Endothelial cell of umbilical vein (primary cell): ENCODE results near the gene ADGB. TPM values are rescaled to one million over a fixed set of nuclear protein-coding genes. Genes with fewer than 3 reads are reported as not detected.

ENCODE experiments used
- BruUV-seq: library from RNA; stranded (reverse); fragments of 400-500 nt; replicated peaks from 2 replicates; lab custom pipeline; 2021; lab: Mats Ljungman, UMichigan
- CTCF ChIA-PET: fragments of 300-600, 350-600 bp; sonication (Branson Sonifier 250); formaldehyde crosslinking; loops from one replicate; lab custom pipeline; 2021; ENCODE audit warnings: antibody characterized with exemption, inconsistent platforms; lab: Charles Lee
- POLR2A ChIA-PET: fragments of 300-600, 350-600 bp; sonication (Branson Sonifier 250); formaldehyde crosslinking; loops from one replicate; lab custom pipeline; 2021; ENCODE audit warnings: antibody characterized with exemption, inconsistent platforms; lab: Charles Lee
- DNase-seq: peaks from one replicate; pipeline ENCODE4 v3.0.0-alpha.2; 2011; ENCODE audit warnings: low read depth, low spot score
- FAIRE-seq: peaks from 2 replicates; lab custom pipeline; 2011; peaks lifted over from hg19 to GRCh38; lab: Jason Lieb, UNC
- H2AFZ ChIP-seq: 2 replicates; pipeline ENCODE4 v1.6.0; 2012; ENCODE audit warnings: low read depth, low read length, control low read depth, inconsistent platforms
- H3K27ac ChIP-seq: 2 replicates; pipeline ENCODE4 v1.5.1; 2011; ENCODE audit warnings: low read depth, mild to moderate bottlenecking, control low read depth, low read length, moderate library complexity; ENCODE audit not compliant: insufficient read depth
- H3K27me3 ChIP-seq, 2 experiments: 2 replicates each; pipeline versions ENCODE4 v1.6.0 to v1.6.1; 2011; ENCODE audit warnings: low read length in 2 of 2, mixed read lengths in 1 of 2; ENCODE audit not compliant: control insufficient read depth in 2 of 2, insufficient read depth in 2 of 2
- H3K36me3 ChIP-seq, 2 experiments: 2 replicates in 1 of 2; 3 replicates in 1 of 2; pipeline ENCODE4 v1.5.1; 2011; ENCODE audit warnings: low read length in 2 of 2, mild to moderate bottlenecking in 1 of 2, moderate library complexity in 1 of 2; ENCODE audit not compliant: control insufficient read depth in 2 of 2, insufficient read depth in 2 of 2; ENCODE audit errors: extremely low read depth in 1 of 2
- H3K4me1 ChIP-seq: 3 replicates; pipeline ENCODE4 v1.5.1; 2011; ENCODE audit warnings: mild to moderate bottlenecking, low read length; ENCODE audit not compliant: control insufficient read depth, insufficient read depth; ENCODE audit errors: extremely low read depth
- H3K4me2 ChIP-seq: 2 replicates; pipeline ENCODE4 v1.6.1; 2011; ENCODE audit warnings: low read length, control low read depth, mixed read lengths; ENCODE audit not compliant: insufficient read depth
- H3K4me3 ChIP-seq, 3 experiments: fragments of 200-600 bp in 1 of 3; sonication (generic), shearing (Covaris generic) in 1 of 3; replicated peaks in 1 of 3; 2 replicates each; pipeline ENCODE4 v1.5.1; 2011 to 2016; ENCODE audit warnings: control low read depth in 3 of 3, low read length in 3 of 3, mild to moderate bottlenecking in 2 of 3, inconsistent platforms in 1 of 3, low read depth in 1 of 3, moderate library complexity in 1 of 3; ENCODE audit not compliant: insufficient read depth in 1 of 3
- H3K79me2 ChIP-seq: 2 replicates; pipeline ENCODE4 v1.6.0; 2012; ENCODE audit warnings: low read length, inconsistent platforms; ENCODE audit not compliant: control insufficient read depth, insufficient read depth
- H3K9ac ChIP-seq: replicated peaks from 2 replicates; pipeline ENCODE3; 2011; ENCODE audit warnings: low read length, control low read depth; ENCODE audit not compliant: insufficient read depth; ENCODE audit errors: extremely low read depth
- H3K9me1 ChIP-seq: replicated peaks from 3 replicates; pipeline ENCODE4 v1.6.0; 2011; ENCODE audit warnings: mild to moderate bottlenecking, low read length; ENCODE audit not compliant: control insufficient read depth, insufficient read depth; ENCODE audit errors: extremely low read depth
- H3K9me3 ChIP-seq: replicated peaks from 2 replicates; pipeline ENCODE4 v1.5.1; 2012; ENCODE audit warnings: low read length, inconsistent platforms; ENCODE audit not compliant: control insufficient read depth, insufficient read depth
- H4K20me1 ChIP-seq: replicated peaks from 2 replicates; pipeline ENCODE3; 2011; ENCODE audit warnings: mild to moderate bottlenecking, low read length; ENCODE audit not compliant: control insufficient read depth, insufficient read depth; ENCODE audit errors: extremely low read depth
- FOS ChIP-seq: IDR thresholded peaks from 2 replicates; pipeline ENCODE4 v1.6.1; 2011; ENCODE audit warnings: mild to moderate bottlenecking, low read length, moderate library complexity, borderline replicate concordance; ENCODE audit not compliant: insufficient read depth
- JUN ChIP-seq: IDR thresholded peaks from 2 replicates; pipeline ENCODE4 v1.6.1; 2011; ENCODE audit warnings: borderline replicate concordance, low read depth; ENCODE audit not compliant: insufficient read length, insufficient read depth
- MYC ChIP-seq: IDR thresholded peaks from one replicate; pipeline ENCODE4 v1.6.1; 2011; ENCODE audit warnings: mild to moderate bottlenecking, low read depth, low read length
- POLR2A ChIP-seq: IDR thresholded peaks from 2 replicates; pipeline ENCODE4 v1.6.1; 2012; ENCODE audit warnings: low read depth, mild to moderate bottlenecking, control low read depth, low read length
- POLR2AphosphoS5 ChIP-seq: IDR thresholded peaks from 2 replicates; pipeline ENCODE4 v1.6.1; 2012; ENCODE audit warnings: low read depth, mild to moderate bottlenecking, control low read depth, low read length, moderate library complexity; ENCODE audit not compliant: insufficient read depth
- dilution Hi-C: fragments of 300-500 bp; cut with MboI; formaldehyde crosslinking; loops from one replicate; pipeline ENCODE4 v1.15.0; 2019; ENCODE audit warnings: low sequenced_read_pairs; ENCODE audit not compliant: extremely low pct_ligation_motif_present
- intact Hi-C: fragments of 100-400 bp; cut with micrococcal nuclease; formaldehyde crosslinking; loops from one replicate; pipeline ENCODE4 v1.10.0; 2022
- polyA plus RNA-seq, 4 experiments: library from polyadenylated mRNA; depleted of rRNA in 3 of 4; stranded (reverse) in 3 of 4; unstranded in 1 of 4; fragments of >200 nt; gene quantifications; 2 replicates each; pipeline versions ENCODE4 v1.2.1 to v1.2.3, GENCODE V29; 2011 to 2012; ENCODE audit warnings: missing spikeins in 1 of 4
- total RNA-seq: library from RNA; stranded (reverse); gene quantifications from 2 replicates; pipeline ENCODE4 v1.2.3, GENCODE V29; 2021
- TF ChIP-seq, protein P1 (sequence below): IDR thresholded peaks from 2 replicates; pipeline ENCODE4 v1.6.1; 2011; ENCODE audit not compliant: insufficient read depth, insufficient read length
- TF ChIP-seq, protein P2 (sequence below), 2 donors: IDR thresholded peaks; 1 replicate in 1 of 2; 2 replicates in 1 of 2; pipeline ENCODE4 v1.5.1; 2011; ENCODE audit warnings: low read length in 2 of 2, mild to moderate bottlenecking in 2 of 2, moderate library complexity in 2 of 2, control low read depth in 1 of 2, inconsistent platforms in 1 of 2, low read depth in 1 of 2; ENCODE audit not compliant: insufficient read depth in 1 of 2; ENCODE audit errors: extremely low read depth in 1 of 2

ADGB gene
- total and polyA plus RNA-seq, 2 donors (not counting 3 experiments of a cell fraction or from before 2014, with no cell fraction given) = not detected

DNA sequence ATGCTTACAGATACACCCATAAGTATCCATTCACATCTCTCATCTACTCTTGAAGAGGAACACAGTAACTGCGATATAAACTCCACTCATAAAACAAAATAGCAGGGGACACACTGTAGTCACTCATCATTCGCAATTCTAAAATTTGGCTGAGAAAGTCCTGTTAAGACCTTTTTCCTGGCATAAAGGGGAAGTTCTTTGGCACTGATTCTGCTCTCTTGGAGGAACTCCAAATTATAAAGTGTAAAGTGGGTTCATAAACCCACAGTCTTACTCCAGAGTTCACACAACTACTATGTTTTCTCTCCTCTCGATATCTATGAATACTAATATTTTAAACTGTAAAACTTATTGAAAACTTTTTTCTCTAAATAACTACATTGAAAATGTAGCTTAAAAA is 80.6 kb downstream of the ADGB start:
- no peak overlapping the region for H3K4me3 ChIP-seq
- ChIA-PET POLR2A (no interaction called here), CTCF (interaction anchor here (0.7 kb wide), 1 partner anchor 27 kb away, joined by 3 read pairs; no protein-coding TSS in a partner anchor)
- no peaks in the 10 kb centered on the region for H3K27me3 ChIP-seq
- dilution Hi-C loops (no loop called here), intact Hi-C loops (no loop called here)
- H3K9ac ChIP-seq = no peak overlapping the region
- no TSS peak for BruUV-seq
- no peaks in the 10 kb centered on the region for H4K20me1 ChIP-seq
- H3K27ac ChIP-seq = no peak overlapping the region
- H3K79me2 ChIP-seq = no peaks in the 10 kb centered on the region
- TF ChIP-seq POLR2AphosphoS5 (no peak), POLR2A (no peak), JUN (no peak), MYC (no peak), FOS (no peak)
- TF ChIP-seq, protein P1, sequence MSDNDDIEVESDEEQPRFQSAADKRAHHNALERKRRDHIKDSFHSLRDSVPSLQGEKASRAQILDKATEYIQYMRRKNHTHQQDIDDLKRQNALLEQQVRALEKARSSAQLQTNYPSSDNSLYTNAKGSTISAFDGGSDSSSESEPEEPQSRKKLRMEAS = no peak
- TF ChIP-seq, protein P2, sequence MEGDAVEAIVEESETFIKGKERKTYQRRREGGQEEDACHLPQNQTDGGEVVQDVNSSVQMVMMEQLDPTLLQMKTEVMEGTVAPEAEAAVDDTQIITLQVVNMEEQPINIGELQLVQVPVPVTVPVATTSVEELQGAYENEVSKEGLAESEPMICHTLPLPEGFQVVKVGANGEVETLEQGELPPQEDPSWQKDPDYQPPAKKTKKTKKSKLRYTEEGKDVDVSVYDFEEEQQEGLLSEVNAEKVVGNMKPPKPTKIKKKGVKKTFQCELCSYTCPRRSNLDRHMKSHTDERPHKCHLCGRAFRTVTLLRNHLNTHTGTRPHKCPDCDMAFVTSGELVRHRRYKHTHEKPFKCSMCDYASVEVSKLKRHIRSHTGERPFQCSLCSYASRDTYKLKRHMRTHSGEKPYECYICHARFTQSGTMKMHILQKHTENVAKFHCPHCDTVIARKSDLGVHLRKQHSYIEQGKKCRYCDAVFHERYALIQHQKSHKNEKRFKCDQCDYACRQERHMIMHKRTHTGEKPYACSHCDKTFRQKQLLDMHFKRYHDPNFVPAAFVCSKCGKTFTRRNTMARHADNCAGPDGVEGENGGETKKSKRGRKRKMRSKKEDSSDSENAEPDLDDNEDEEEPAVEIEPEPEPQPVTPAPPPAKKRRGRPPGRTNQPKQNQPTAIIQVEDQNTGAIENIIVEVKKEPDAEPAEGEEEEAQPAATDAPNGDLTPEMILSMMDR (IDR thresholded peaks at IDR 0.05; ENCODE audit: extremely low read depth in 1 of 2, insufficient read depth in 1 of 2, low read depth in 1 of 2, low read length in 2 of 2) = no peak
- H3K4me1 ChIP-seq = no peaks in the 10 kb centered on the region
- no peak for FAIRE-seq
- H2AFZ ChIP-seq = no peak overlapping the region
- no peaks in the 10 kb centered on the region for H3K9me3 ChIP-seq
- no peaks in the 10 kb centered on the region for H3K36me3 ChIP-seq
- no peak overlapping the region for H3K4me2 ChIP-seq
- no peak for DNase-seq
- no peaks in the 10 kb centered on the region for H3K9me1 ChIP-seq
